ENCODE results near the gene COX4I2.
"Not testable (repeated sequence)": the region's sequence is repeated elsewhere in the genome, so short reads cannot be mapped to it uniquely, and the experiment has no call there.

The COX4I2 gene

DNA sequence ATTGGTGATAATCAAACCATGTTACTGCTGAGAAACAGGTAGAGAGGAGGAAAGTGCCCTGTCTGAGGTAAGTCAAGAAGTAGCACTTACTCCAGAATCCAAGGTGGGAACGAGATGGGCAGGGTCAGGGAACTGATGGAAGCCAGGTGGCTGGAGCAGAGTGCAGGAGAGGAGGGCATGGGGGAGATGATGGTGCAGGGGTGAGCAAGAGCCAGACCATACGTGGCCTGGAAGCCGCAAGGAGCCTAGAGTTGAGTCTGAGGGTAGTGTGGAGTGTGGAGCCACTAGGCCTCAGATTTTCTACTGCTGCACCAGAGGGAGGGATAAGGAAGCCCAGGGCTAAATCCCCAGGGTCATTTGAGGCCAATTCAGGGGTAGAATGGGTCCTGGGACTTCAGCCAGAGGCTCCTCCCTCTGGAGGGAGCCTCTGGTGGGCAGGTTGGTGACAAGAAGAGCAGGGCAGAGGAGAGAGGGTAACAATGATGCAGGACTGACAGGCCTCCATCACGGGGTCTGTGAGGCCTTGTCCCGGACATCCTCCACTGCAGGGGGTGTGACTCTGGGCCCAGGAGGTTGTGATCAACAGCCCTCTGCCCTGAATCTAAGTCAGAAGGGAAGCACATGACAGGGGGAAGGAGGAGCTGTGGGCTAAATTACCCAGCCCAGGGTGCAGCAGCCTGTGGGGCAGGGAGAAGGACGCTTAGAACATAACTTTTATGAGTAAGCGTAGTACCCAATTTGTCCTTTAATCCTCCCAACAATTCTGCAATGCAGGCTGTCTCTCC, 28.7 kb downstream of the COX4I2 start:
- H3K27ac ChIP-seq (ENCODE audit: low read depth, low read length), result no peak overlapping the region
- no peak overlapping the region for H3K4me2 ChIP-seq (ENCODE audit: low read length)
- TF ChIP-seq, protein P1, sequence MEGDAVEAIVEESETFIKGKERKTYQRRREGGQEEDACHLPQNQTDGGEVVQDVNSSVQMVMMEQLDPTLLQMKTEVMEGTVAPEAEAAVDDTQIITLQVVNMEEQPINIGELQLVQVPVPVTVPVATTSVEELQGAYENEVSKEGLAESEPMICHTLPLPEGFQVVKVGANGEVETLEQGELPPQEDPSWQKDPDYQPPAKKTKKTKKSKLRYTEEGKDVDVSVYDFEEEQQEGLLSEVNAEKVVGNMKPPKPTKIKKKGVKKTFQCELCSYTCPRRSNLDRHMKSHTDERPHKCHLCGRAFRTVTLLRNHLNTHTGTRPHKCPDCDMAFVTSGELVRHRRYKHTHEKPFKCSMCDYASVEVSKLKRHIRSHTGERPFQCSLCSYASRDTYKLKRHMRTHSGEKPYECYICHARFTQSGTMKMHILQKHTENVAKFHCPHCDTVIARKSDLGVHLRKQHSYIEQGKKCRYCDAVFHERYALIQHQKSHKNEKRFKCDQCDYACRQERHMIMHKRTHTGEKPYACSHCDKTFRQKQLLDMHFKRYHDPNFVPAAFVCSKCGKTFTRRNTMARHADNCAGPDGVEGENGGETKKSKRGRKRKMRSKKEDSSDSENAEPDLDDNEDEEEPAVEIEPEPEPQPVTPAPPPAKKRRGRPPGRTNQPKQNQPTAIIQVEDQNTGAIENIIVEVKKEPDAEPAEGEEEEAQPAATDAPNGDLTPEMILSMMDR (IDR thresholded peaks at IDR 0.05; ENCODE audit: low read depth, low read length, poor library complexity, severe bottlenecking), result no peak
- no peak for TF ChIP-seq EZH2phosphoT487 (IDR thresholded peaks at IDR 0.05; ENCODE audit: borderline replicate concordance, low read length)
- H3K9me2 ChIP-seq (replicated peaks; ENCODE audit: control insufficient read depth, low read length), result no peaks in the 10 kb centered on the region
- H3K4me1 ChIP-seq (ENCODE audit: control insufficient read depth, low read length), result peaks cover 11% of the 10 kb centered on the region
- no peaks in the 10 kb centered on the region for H3K79me2 ChIP-seq (ENCODE audit: control insufficient read depth, low read length)
- H4K20me1 ChIP-seq (ENCODE audit: control insufficient read depth, insufficient read depth, low read depth, low read length), result no peaks in the 10 kb centered on the region
- H3K9me3 ChIP-seq (ENCODE audit: control insufficient read depth, insufficient read depth, low read length), result no peaks in the 10 kb centered on the region
- no peaks in the 10 kb centered on the region for H3K27me3 ChIP-seq (ENCODE audit: control insufficient read depth, low read length)
- H3F3A ChIP-seq (ENCODE audit: control insufficient read depth, insufficient read depth), result no peaks in the 10 kb centered on the region
- no peak overlapping the region for H3K4me3 ChIP-seq (ENCODE audit: low read length)
- no peaks in the 10 kb centered on the region for H3K36me3 ChIP-seq (ENCODE audit: control insufficient read depth, low read length)

DNA sequence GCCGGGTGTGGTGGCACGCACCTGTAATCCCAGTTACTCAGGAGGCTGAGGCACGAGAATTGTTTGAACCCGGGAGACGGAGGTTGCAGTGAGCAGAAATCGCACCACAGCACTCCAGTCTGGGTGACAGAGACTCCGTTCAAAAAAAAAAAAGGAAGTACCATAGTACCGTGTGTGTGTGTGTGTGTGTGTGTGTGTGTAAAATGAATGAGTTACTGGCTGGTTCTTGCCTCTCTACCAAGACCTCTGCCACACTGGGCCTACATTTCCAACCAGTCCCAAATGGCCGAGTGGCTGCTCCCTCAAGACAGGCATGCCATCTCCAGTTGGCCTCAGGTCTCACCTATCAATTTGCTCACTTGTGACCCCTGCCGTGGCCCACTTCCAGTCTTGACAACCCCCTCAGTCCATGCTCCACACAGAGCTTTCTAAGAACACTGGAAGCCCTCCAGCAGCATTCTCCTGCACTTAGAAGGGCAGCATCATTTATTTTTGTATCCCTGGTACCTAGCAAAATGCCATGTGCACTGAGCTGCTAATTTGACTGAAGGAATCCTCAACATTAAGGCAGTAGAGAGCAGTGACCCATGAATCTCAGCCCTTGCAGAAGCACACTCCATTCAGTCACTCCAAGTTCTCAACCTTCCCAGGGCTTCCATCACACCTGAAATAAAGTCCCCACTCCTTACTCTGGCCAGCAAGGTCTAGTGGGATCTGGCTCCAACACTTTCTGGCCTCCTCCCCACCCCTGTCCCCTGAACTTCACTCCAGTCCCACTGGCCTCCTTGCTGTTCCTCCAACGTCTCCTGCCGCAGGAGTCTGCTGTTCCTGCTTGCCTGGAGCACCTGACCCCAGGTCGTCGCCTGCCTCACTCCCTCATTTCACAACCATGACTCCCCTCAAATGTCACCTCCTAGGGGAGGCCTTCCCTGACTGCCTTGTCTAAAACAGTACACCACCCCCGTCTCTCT, 29.9 kb downstream of the COX4I2 start:
- no peak for TF ChIP-seq EZH2phosphoT487 (IDR thresholded peaks at IDR 0.05; ENCODE audit: borderline replicate concordance, low read length)
- Histone ChIP-seq H3K36me3 (ENCODE audit: control insufficient read depth, low read length) (no peaks in the 10 kb centered on the region), H4K20me1 (ENCODE audit: control insufficient read depth, insufficient read depth, low read depth, low read length) (no peaks in the 10 kb centered on the region), H3K27me3 (ENCODE audit: control insufficient read depth, low read length) (no peaks in the 10 kb centered on the region), H3K4me2 (ENCODE audit: low read length) (no peak overlapping the region), H3K27ac (ENCODE audit: low read depth, low read length) (no peak overlapping the region), H3K9me3 (ENCODE audit: control insufficient read depth, insufficient read depth, low read length) (no peaks in the 10 kb centered on the region), H3K4me1 (ENCODE audit: control insufficient read depth, low read length) (peaks cover 4% of the 10 kb centered on the region), H3F3A (ENCODE audit: control insufficient read depth, insufficient read depth) (no peaks in the 10 kb centered on the region), H3K79me2 (ENCODE audit: control insufficient read depth, low read length) (no peaks in the 10 kb centered on the region), H3K4me3 (ENCODE audit: low read length) (no peak overlapping the region), H3K9me2 (replicated peaks; ENCODE audit: control insufficient read depth, low read length) (no peaks in the 10 kb centered on the region)

DNA sequence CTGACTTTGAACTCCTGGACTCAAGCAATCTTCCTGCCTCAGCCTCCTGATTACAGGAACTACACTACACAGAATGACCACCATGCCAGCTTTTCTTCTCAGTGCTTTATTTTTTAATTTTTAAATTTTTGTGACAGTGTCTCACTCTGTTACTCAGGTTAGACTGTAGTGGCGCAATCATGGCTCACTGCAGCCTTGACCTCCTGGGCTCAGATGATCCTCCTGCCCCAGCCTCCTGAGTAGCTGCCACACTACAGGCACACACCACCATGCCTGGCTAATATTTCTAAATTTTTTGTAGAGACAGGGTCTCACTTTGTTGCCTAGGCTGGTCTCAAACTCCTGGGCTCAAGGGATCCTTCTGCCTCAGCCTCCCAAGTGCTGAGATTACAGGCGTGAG, 31.2 kb downstream of the COX4I2 start:
- H3K9me3 ChIP-seq (ENCODE audit: control insufficient read depth, insufficient read depth, low read length); H3K36me3 ChIP-seq (ENCODE audit: control insufficient read depth, low read length); H4K20me1 ChIP-seq (ENCODE audit: control insufficient read depth, insufficient read depth, low read depth, low read length); H3K79me2 ChIP-seq (ENCODE audit: control insufficient read depth, low read length); H3F3A ChIP-seq (ENCODE audit: control insufficient read depth, insufficient read depth); H3K27ac ChIP-seq (ENCODE audit: low read depth, low read length); H3K9me2 ChIP-seq (replicated peaks; ENCODE audit: control insufficient read depth, low read length); H3K4me3 ChIP-seq (ENCODE audit: low read length); H3K27me3 ChIP-seq (ENCODE audit: control insufficient read depth, low read length); H3K4me2 ChIP-seq (ENCODE audit: low read length); H3K4me1 ChIP-seq (ENCODE audit: control insufficient read depth, low read length): not testable (repeated sequence)

DNA sequence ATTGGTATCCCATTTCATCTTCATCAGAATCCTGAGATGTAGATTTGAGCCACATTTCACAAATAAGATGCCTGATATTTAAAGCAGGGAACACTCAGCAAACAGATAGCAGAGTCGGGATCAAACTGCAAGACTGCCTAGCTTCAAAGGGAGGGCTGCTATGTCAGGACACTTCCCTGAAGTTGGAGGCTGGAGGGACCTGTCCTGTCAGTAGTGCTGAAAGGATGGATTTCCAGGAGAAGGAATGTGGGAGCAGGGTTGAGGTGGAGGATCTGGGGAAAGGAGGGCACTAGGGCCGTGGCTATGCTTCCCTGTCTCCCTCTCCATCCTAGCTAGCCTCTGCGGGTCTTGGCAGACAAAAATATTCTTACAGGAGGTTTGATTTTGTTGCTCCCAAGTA, 32.2 kb downstream of the COX4I2 start:
- no peak for TF ChIP-seq EZH2phosphoT487 (IDR thresholded peaks at IDR 0.05; ENCODE audit: borderline replicate concordance, low read length)
- TF ChIP-seq, protein P1 (IDR thresholded peaks at IDR 0.05; ENCODE audit: low read depth, low read length, poor library complexity, severe bottlenecking), result no peak
- Histone ChIP-seq H3F3A (ENCODE audit: control insufficient read depth, insufficient read depth) (no peaks in the 10 kb centered on the region), H3K9me3 (ENCODE audit: control insufficient read depth, insufficient read depth, low read length) (no peaks in the 10 kb centered on the region), H3K27ac (ENCODE audit: low read depth, low read length) (no peak overlapping the region), H3K4me3 (ENCODE audit: low read length) (no peak overlapping the region), H3K4me2 (ENCODE audit: low read length) (no peak overlapping the region), H3K36me3 (ENCODE audit: control insufficient read depth, low read length) (no peaks in the 10 kb centered on the region), H3K4me1 (ENCODE audit: control insufficient read depth, low read length) (peaks cover 7% of the 10 kb centered on the region), H3K9me2 (replicated peaks; ENCODE audit: control insufficient read depth, low read length) (no peaks in the 10 kb centered on the region), H3K79me2 (ENCODE audit: control insufficient read depth, low read length) (no peaks in the 10 kb centered on the region), H4K20me1 (ENCODE audit: control insufficient read depth, insufficient read depth, low read depth, low read length) (no peaks in the 10 kb centered on the region), H3K27me3 (ENCODE audit: control insufficient read depth, low read length) (no peaks in the 10 kb centered on the region)
